GM18508 (cell line): Measurements from ENCODE around the gene ENPP7.

Experiments
- ATAC-seq: cut with Tn5 transposase; IDR thresholded peaks from one replicate; pipeline ENCODE4 v1.9.1; 2021; ENCODE audit warnings: moderate number of reproducible peaks; ENCODE audit not compliant: insufficient read depth, unreplicated experiment

Gene ENPP7, protein sequence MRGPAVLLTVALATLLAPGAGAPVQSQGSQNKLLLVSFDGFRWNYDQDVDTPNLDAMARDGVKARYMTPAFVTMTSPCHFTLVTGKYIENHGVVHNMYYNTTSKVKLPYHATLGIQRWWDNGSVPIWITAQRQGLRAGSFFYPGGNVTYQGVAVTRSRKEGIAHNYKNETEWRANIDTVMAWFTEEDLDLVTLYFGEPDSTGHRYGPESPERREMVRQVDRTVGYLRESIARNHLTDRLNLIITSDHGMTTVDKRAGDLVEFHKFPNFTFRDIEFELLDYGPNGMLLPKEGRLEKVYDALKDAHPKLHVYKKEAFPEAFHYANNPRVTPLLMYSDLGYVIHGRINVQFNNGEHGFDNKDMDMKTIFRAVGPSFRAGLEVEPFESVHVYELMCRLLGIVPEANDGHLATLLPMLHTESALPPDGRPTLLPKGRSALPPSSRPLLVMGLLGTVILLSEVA

DNA sequence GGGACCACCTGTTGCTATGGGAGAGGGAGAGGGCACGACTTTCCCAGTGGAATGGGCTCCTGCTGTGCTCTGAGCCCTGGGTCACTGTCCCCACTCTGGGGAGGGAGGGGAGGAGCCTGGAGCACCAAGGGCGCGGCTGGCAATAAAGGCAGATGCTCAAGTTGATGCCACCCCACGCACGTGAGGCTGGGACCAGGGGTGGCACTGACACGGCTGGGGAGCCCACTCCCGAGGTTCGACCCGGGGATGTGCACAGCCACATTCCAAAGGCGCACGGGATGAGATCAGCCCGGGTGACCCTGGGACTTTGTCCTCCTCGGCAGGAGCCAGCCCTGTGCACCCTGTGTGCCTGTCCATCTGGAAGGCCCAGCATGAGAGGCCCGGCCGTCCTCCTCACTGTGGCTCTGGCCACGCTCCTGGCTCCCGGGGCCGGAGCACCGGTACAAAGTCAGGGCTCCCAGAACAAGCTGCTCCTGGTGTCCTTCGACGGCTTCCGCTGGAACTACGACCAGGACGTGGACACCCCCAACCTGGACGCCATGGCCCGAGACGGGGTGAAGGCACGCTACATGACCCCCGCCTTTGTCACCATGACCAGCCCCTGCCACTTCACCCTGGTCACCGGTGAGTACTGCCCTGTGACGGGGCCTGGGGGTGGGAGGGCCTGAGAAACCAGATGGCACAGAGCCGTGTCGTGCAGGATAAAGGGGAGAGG, at the start of gene ENPP7:
ENPP7 (plus strand) TSS at position 175 of the 715 bp plus-strand sequence; CDS start at position 372, 197 bp downstream.
- no peak for ATAC-seq

DNA sequence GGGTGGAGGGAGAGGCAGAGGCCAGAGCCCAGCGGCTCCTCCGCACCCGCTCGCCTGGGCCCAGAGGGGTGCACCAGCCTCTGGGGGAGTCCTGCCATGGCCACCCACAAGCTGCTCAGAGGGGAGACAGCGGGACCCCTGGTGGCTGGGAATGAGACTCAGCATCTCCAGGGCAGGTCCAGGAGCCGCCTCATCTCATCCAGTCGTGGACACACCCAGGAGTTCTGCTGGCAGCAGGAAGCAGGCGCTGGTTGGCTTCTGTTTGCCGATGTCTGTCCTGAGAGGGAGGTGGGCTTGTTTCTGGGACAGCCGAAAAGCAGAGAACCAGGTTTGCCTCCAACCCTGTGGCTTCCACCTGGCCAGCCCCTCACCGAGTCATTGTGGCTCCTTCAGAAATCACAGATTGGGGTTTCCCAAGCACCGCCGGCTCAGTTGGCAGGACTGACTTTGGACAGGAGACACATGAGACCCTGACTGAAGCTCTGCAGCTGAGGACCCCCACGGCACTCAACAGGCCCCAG, 49.6 kb upstream of the ENPP7 start:
- no peak for ATAC-seq

DNA sequence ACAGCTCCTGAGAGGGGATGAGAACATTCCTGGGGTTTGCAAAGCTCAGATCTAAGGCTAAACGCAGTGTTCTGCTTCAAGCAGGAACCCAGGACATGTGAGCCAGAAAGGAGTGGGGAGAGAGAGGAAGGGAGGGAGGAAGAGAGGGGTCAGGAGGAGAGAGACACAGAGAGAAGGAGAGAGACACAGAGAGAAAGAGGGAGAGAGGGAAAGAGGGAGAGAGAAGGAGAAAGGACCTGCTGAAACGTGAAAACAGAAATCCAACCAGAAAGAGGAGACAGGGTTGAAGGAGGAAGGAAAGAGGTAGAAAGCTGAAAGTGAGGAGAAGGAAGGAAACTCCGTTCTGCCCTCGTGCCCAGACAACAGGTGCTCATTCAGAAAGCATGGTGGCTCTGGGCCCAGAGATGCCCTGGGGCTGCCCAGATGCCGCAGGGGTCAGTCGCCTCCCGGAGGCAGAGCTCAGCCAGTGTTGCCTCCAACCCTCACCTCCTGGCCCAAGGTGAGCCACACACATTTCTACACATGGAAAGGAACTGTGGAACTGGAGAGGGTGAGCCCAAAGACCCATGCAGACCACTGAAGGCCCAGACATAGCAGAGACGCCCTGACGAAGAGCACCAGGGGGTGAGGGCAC, 49.0 kb upstream of the ENPP7 start:
- no peak for ATAC-seq

DNA sequence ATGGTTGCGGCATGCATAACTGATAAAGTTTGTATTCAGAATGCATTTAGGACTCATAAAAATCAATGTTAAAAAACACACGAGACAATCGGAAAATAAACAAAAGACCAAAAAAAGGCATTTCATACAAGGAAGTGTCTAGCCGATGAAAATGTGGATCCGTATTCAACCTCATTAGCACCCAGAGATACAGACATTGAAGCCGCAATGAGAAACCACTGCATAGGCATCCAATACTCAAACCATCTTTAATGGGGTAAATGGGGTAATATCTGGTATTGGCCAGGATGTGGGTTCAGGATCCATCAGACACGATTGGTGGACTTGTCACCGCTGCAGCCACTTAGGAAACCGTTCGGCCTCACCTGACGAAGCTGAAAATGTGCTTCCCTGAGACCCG, 47.4 kb upstream of the ENPP7 start:
- ATAC-seq: no peak

DNA sequence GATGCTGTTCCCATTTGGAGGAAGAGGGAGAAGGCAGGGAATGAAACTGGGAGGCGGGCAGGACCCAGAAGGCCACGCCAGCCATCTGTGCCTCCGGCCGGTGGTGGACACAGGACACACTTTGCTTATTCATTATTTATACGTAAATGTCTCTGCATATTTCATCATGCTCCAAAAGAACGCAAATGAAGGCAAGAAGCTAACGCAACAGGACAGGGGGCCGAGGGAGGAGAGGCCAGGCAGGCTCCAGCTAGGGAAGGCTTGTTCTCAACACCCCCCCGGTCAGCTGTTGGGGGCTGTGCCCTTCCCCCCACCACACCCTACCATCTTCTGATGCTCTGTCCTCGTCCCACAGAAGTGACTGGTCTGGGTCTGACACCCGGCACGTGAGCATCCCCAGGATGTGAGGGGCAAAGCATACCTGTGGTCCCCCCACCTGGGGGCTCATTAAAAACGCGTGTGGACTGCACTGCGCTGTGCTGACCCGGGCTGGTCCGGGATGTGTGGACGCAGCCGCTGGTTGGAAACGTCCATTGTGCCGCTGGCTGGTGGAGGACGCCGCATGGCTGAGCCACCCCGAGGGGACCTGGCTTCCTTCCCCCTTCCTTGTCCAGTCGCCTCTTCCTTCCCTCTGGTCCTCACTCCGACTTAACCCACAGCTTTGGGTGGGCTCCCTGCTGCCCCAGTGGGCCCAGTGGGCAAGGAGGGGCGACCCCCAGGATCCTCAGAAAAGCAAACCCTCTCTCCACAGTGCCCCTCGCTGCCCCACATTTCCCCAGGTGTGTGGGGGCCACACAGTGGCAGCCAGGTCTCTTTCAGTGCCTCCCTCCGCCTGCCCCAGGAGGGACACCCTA, 46.4 kb upstream of the ENPP7 start:
- ATAC-seq: no peak

DNA sequence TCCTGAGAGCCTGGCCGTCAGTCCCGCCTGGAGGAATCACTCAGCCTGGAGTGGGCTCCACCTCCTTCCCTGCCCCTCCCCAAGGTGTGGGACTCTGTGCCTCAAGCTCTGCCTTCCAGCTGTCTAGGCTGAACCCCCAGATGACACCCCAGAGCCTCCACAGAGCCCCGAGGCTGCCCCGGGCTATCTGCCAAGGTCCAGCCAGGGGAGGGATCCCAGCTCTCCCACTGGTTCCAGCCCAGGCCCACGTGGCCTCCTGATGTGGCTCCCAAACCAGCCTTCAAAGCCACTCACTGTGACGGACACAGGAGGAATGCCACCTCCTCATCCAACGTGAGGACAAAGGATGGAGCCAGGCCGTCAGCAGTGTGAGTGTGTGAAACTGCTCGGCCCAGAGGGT, 45.6 kb upstream of the ENPP7 start:
- no peak for ATAC-seq

DNA sequence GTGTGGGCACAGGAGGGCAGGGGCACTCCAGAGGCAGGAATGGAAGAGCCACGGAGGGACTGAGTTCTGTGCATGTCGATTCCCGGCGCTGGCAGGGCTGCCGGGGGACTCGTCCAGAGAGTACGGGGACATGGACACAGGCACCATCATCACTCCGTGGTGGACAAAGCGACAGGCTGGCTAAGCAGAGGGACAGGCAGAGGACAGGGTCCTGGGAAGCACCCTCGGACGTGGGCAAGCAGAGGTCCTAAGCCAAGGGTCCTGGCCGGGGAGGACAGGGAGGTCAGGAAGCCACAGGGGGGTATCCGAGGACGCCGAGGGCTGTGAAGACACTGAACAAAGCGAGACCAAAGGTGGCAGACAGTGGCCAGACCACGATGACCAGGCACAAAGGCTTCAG, 44.3 kb upstream of the ENPP7 start:
- no peak for ATAC-seq

DNA sequence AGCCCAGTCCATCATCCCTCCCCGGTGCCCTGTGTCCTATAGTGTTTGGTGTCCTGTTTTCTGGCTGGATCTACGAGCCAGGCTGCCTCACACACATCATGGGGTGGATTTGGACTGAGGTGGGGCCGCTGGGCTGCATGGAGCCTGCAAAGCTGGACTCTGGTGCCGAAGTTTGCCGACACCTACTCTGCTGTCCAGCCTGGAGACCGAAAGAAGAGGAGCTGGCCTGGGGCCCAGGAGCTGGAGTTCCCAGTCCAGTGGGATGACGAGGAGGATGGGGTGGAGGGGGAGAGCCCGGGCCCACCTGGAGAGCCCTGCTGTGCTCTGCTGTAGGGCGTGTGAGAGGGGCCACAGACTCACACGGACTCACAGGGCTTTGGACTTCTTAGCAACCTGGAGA, 40.3 kb upstream of the ENPP7 start:
- no peak for ATAC-seq

DNA sequence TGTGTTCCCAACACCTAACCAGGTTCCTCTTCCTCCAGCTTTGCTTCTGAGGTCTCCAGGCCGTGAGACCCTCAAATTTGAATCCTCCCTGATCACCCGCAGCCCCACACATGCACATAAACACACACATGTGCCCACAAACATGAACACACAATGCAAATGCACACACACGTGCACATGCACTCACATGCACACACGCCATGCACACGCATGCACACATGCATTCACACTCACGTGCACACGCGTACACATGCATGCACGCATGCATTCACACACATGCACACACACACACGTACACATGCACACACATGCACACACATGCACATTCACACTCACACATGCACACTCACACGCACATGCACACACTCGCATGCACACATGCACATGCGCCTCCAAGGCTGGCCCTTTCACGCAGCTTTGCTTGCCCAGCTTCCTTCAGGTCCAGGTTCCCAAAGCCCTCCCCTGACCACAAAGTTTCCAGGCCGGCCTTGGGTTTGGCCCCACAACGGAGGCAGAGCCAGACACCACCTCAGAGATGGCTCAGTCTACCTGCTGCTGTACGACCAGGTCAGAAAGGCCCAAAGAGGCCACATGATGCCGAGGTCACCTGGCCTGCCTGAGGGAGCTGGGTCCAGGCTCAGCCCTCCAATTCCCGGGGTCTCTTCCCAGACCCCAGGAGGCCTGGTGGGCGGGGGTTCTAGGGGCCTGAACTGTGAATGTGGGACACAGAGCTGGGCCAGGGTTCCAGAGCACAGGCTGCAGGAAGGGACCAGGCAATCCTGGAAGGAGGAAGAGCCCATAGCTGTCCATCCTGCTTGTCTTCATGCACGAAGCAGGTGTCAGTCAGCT, 39.5 kb upstream of the ENPP7 start:
- no peak for ATAC-seq

DNA sequence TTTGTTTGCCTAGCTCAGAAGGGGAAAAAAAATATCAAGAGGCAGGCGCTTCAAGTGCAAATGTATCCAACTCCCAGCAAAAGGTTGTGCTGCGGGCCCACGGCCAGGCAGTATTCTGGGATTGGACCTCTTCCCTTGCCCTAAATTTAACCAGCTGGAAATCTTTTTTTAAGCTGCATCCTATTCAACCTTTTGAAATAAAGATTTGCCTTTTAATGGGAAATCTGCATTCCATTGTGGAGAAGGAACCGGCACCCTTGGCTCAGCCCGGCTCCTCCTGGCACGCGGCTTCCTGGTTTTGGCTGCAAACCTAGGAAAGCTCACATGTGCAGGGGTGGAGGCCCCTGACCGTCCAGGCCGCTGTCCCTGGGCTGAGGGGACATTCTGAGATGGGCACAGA, 38.8 kb upstream of the ENPP7 start:
- ATAC-seq: no peak

DNA sequence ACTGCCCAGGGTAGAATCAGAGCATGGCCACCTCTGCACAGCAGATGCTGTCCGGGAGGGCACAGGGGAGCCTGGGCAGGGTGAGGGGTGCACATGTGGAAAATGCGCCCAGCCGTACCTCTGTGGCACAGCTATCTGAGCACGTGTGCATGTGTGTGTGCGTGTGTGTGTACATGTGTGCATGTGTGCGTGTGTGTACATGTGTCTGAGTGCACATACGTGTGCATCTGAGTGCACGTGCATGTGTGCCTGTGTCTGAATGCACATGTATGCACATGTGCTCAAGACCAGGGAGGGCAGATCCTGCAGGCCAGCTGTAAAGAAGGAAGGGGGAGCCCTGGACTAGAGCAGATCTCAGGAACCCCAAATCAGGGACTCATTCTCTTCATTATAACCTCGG, 37.3 kb upstream of the ENPP7 start:
- no peak for ATAC-seq

DNA sequence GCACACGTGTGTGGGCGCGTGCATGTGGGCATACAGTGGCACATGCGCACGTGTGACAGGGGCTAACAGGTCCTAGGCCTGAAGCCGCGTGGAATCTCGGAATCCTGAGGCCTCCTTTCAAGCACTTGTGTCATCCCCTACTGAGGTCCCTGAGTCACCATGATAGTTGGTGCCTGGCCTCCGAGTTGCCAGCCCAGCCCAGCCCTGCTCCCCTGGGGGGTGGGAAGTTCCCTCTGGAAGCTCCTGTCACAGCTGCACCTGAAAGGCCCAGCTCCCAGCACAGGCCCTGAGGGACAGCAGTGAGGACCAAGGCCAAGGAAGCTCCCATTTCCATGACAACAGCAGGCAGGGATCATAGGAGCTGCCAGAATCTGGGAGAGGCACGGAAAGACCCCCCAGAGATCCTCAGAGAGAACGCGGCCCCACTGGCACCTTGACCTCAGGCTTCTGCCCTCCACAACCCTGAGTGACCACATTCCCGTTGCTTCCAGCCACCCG, 35.4 kb upstream of the ENPP7 start:
- no peak for ATAC-seq

DNA sequence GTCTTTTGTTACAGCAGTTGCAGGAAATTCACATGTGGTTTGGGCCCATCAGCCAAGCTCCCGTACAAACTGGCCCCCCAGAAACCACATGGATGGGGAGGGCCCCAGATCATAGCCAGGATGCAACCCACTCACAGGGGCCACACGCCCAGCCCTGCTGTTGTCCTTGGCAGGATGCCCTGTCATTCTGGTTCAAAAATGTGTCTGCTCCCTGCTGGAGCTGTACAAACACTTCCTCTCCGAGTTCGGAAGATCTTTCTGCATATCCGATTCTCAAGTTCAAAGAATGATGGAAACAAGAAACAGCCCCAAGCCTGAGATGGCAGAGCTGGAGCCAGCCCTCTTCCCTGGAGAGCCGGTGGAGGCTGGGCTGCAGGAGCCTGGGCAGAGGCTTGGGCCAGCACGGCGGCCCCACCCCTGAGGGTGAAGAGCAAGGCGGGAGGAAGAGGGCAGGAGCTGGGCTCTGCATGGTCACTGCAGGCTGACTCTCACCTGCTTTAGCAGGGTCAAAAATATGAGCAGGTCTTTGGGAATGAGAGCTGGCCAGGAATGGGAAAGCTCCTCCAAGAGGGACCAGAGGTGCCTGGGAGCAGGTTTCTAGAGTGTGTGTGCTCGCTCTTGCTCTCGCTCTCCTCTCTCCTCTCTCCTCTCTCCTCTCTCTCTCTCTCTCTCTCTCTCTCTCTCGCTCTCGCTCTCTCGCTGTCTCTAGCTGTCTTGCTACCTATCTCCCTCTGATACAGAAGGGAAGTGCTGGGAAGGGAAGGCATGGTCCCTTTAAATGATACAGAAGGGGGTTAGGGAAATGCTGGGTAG, 34.7 kb upstream of the ENPP7 start:
- ATAC-seq: no peak

DNA sequence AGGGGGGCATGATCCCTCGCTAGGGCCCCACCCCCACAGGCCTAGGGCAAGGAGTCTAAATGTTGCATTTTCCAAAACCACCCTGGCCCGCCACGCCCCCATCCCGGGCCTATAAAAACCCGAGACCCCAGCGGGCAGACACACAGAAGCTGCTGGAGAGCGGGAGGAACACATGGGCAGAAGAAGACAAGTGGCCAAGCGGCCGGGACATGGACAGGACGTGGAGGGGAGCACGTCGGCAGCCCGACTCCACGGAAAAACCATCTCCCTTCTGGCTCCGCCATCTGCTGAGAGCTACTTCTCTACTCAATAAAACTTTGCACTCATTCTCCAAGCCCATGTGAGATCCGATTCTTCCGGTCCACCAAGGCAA, 34.1 kb upstream of the ENPP7 start:
- ATAC-seq: no peak

DNA sequence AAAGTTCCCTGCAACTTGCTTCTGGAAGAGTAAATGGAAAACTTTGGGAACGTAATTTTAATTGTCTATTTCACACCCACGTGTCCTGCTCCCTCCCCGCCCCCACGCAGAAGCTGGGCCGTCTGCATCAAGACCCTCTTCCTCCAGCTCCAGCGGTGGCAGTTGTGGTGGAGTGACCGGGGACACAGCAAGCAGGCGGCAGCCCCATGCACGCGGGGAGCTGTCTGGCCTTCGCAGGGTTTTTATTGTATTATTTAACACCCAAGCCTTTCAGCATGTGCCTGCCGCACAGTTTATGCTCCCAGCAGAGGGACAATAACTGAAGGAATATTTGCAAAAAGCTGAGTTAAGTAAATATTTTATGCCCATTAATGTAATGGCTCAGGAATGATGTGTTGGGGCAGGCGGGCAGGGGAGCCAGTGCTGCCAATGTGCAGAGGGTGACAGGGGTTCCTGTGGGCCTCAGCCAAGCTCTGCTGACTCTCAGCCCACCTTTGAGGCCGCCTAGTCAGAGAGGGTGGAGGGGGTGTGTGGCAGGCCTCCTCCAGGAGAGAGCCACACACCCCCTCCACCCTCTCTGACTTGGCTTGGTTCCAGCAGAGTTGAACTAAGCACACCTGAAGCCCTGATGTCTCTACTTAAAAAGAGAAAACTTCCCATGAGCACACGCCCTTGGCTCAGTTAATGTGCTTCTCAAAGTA, 32.4 kb upstream of the ENPP7 start:
- ATAC-seq: no peak

DNA sequence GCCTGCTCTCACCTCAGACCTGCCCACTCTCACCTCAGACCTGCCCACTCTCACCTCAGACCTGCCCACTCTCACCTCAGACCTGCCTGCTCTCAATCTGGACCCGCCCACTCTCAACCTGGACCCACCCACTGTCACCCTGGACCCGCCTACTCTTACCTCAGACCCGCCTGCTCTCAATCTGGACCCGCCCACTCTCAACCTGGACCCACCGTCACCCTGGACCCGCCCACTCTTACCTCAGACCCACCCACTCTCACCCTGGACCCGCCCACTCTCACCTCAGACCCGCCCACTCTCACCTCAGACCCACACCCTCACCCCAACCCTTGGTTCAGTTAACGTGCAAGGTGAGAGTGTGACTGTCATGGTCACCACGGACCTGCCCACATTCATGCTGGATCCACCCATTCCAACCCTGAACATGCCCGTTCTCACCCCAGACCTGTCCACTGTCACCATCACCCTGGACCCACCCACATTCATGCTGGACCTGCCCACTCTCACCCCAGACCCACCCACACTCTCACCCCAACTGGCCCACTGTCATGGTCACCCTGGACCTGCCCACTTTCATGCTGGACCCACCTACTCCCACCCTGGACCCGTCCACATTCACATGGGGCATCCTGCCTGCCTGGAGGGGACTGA, 31.2 kb upstream of the ENPP7 start:
- ATAC-seq: no peak

DNA sequence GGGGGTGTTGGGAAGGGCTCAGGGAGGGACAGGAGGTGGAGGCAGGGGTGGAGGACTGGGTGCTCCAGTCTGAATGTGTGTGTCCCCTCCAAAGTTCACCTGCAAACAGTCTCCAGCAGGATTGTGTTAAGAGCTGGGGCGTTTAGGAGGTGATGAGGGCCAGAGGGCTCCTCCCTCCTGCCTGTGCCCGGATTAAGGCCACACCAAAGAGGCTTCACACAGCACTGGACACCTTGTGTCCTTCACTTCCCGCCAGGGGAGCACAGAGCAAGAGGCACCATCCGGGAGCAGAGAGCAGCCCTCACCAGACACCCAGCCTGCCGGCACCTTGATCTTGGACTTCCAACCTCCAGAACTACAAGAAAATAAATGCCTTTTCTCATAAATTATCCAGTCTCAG, 30.2 kb upstream of the ENPP7 start:
- ATAC-seq: no peak
